ELF-1 (cell line): Measurements from ENCODE around the gene EDARADD.
A peak's percentile ranks its signal among the peaks of the same experiment; 100 is the strongest.

Experiments used
- DNase-seq: peaks from one replicate; pipeline ENCODE4 v3.0.0-alpha.2; 2016; ENCODE audit warnings: low read depth, low spot score

The EDARADD gene

GRCh38 chr1:236392182-236392581, 1.9 kb upstream of the EDARADD start:
- DNase-seq: no peak

GRCh38 chr1:236394879-236395229, 768 bp downstream of the EDARADD start:
- peak; percentile 75 for DNase-seq

- DNase-seq: peak; percentile 70
Measured at GRCh38 chr1:236395230-236395946, 1.3 kb downstream of the EDARADD start.

- DNase-seq: peak; percentile 22
Measured at GRCh38 chr1:236395947-236396664, 2.0 kb downstream of the EDARADD start.

GRCh38 chr1:236396665-236397043, 2.6 kb downstream of the EDARADD start:
- no peak for DNase-seq

GRCh38 chr1:236397173-236397759, 3.2 kb downstream of the EDARADD start:
- DNase-seq: no peak

- no peak for DNase-seq
Measured at GRCh38 chr1:236398538-236398937, 4.5 kb downstream of the EDARADD start.

GRCh38 chr1:236400061-236400603, 6.0 kb downstream of the EDARADD start:
- DNase-seq: peak; percentile 76

- DNase-seq: no peak
Measured at GRCh38 chr1:236401698-236402097, 7.6 kb downstream of the EDARADD start.

- no peak for DNase-seq
Measured at GRCh38 chr1:236403905-236404696, 10.0 kb downstream of the EDARADD start.

GRCh38 chr1:236407059-236407458, 13.0 kb downstream of the EDARADD start:
- no peak for DNase-seq

GRCh38 chr1:236413688-236414087, 19.6 kb downstream of the EDARADD start:
- DNase-seq: no peak

GRCh38 chr1:236416165-236416564, 22.1 kb downstream of the EDARADD start:
- DNase-seq: no peak

- no peak for DNase-seq
Measured at GRCh38 chr1:236417336-236417735, 23.2 kb downstream of the EDARADD start.

- DNase-seq: no peak
Measured at GRCh38 chr1:236419502-236419901, 25.4 kb downstream of the EDARADD start.

- no peak for DNase-seq
Measured at GRCh38 chr1:236421022-236421421, 26.9 kb downstream of the EDARADD start.

- no peak for DNase-seq
Measured at GRCh38 chr1:236421850-236422516, 27.9 kb downstream of the EDARADD start.

- DNase-seq: no peak
Measured at GRCh38 chr1:236422517-236422876, 28.4 kb downstream of the EDARADD start.

GRCh38 chr1:236425031-236425663, 31.1 kb downstream of the EDARADD start:
- peak; percentile 7 for DNase-seq

- no peak for DNase-seq
Measured at GRCh38 chr1:236426215-236426614, 32.1 kb downstream of the EDARADD start.
